Neural progenitor cell (in vitro differentiated cells): ENCODE measurements around the gene SDC1. TPM values are rescaled to one million over a fixed set of nuclear protein-coding genes. Genes with fewer than 3 reads are reported as not detected.
A peak's percentile ranks its signal among the peaks of the same experiment; 100 is the strongest.

Experiments
- DNase-seq: peaks from one replicate; pipeline ENCODE4 v3.0.0-alpha.2; 2016; ENCODE audit warnings: low spot score
- H2AFZ ChIP-seq: fragments of 200-600 bp; sonication (generic); replicated peaks from 2 replicates; pipeline ENCODE4 v1.6.1; 2016; ENCODE audit warnings: antibody characterized with exemption
- H3F3A ChIP-seq: fragments of 200-600 bp; sonication (generic); 2 replicates; pipeline ENCODE4 v1.6.1; 2016; ENCODE audit warnings: antibody characterized with exemption, low read depth
- H3K27ac ChIP-seq: fragments of 200-600 bp; sonication (generic); 2 replicates; pipeline ENCODE4 v1.5.1; 2016; ENCODE audit warnings: mild to moderate bottlenecking
- H3K27me3 ChIP-seq: fragments of 200-600 bp; sonication (generic); 2 replicates; pipeline ENCODE4 v1.6.1; 2016; ENCODE audit warnings: mild to moderate bottlenecking, moderate library complexity
- H3K36me3 ChIP-seq: fragments of 200-600 bp; sonication (generic); 2 replicates; pipeline ENCODE4 v1.5.1; 2016
- H3K4me1 ChIP-seq: fragments of 200-600 bp; sonication (generic); 2 replicates; pipeline ENCODE4 v1.6.1; 2016; ENCODE audit warnings: mixed run types
- H3K4me2 ChIP-seq: fragments of 200-600 bp; sonication (generic); 2 replicates; pipeline ENCODE4 v1.6.1; 2016
- H3K4me3 ChIP-seq: fragments of 200-600 bp; sonication (generic); 2 replicates; pipeline ENCODE4 v1.5.1; 2016
- H3K79me2 ChIP-seq: fragments of 200-600 bp; sonication (generic); 2 replicates; pipeline ENCODE4 v1.6.1; 2016; ENCODE audit warnings: low read depth
- H3K9ac ChIP-seq: fragments of 200-600 bp; sonication (generic); 2 replicates; pipeline ENCODE4 v1.6.1; 2016
- H3K9me3 ChIP-seq: fragments of 200-600 bp; sonication (generic); 2 replicates; pipeline ENCODE4 v1.5.1; 2016; ENCODE audit warnings: low read depth
- H4K20me1 ChIP-seq: fragments of 200-600 bp; sonication (generic); 2 replicates; pipeline ENCODE4 v1.6.1; 2016; ENCODE audit warnings: low read depth
- H3K27ac Mint-ChIP-seq: 3 replicates; pipeline ENCODE4 v1.8.0; 2021; ENCODE audit warnings: mixed read lengths
- H3K27me3 Mint-ChIP-seq: 2 replicates; pipeline ENCODE4 v1.8.0; 2022; ENCODE audit warnings: low read depth, mild to moderate bottlenecking, inconsistent platforms, moderate library complexity, mixed read lengths; ENCODE audit not compliant: insufficient read depth
- H3K36me3 Mint-ChIP-seq: 3 replicates; pipeline ENCODE4 v1.8.0; 2021; ENCODE audit warnings: mixed read lengths
- H3K4me1 Mint-ChIP-seq: 3 replicates; pipeline ENCODE4 v1.8.0; 2021; ENCODE audit warnings: mixed read lengths
- H3K4me3 Mint-ChIP-seq: 3 replicates; pipeline ENCODE4 v1.8.0; 2021; ENCODE audit warnings: mild to moderate bottlenecking, moderate library complexity, mixed read lengths
- H3K9me3 Mint-ChIP-seq: 3 replicates; pipeline ENCODE4 v1.8.0; 2020; ENCODE audit warnings: mixed read lengths
- EZH2 ChIP-seq: fragments of 200-600 bp; sonication (generic); IDR thresholded peaks from 2 replicates; pipeline ENCODE4 v1.6.1; 2017; ENCODE audit warnings: antibody characterized with exemption, mild to moderate bottlenecking, moderate library complexity
- EZH2phosphoT487 ChIP-seq: fragments of 200-600 bp; sonication (generic); IDR thresholded peaks from 2 replicates; pipeline ENCODE4 v1.6.1; 2017; ENCODE audit warnings: antibody characterized with exemption
- total RNA-seq: library from RNA; depleted of rRNA; stranded (reverse); fragments of >200 nt; gene quantifications from 2 replicates; pipeline ENCODE4 v1.2.3, GENCODE V29; 2015; ENCODE audit warnings: low replicate concordance
- TF ChIP-seq, protein P1 (sequence below): fragments of 200-600 bp; sonication (generic); IDR thresholded peaks from 2 replicates; pipeline ENCODE4 v1.5.1; 2017; ENCODE audit warnings: antibody characterized with exemption, mild to moderate bottlenecking

SDC1 gene
- total RNA-seq, 1 donor from 2014 or later = 27.5 TPM

- Histone ChIP-seq H3F3A (peaks cover 3% of the 10 kb centered on the region), H3K27me3 (no peaks in the 10 kb centered on the region), H3K27ac (no peak overlapping the region), H3K4me1 (peaks cover 24% of the 10 kb centered on the region), H3K9me3 (no peaks in the 10 kb centered on the region), H3K79me2 (peaks cover 94% of the 10 kb centered on the region), H3K4me3 (no peak overlapping the region), H2AFZ (no peak overlapping the region), H3K4me2 (no peak overlapping the region), H3K9ac (no peak overlapping the region), H4K20me1 (peaks cover 100% of the 10 kb centered on the region), H3K36me3 (no peaks in the 10 kb centered on the region)
- no peak overlapping the region for H3K27ac Mint-ChIP-seq
- no peak overlapping the region for H3K4me3 Mint-ChIP-seq
- peaks cover 4% of the 10 kb centered on the region for H3K36me3 Mint-ChIP-seq
- TF ChIP-seq, protein P1, sequence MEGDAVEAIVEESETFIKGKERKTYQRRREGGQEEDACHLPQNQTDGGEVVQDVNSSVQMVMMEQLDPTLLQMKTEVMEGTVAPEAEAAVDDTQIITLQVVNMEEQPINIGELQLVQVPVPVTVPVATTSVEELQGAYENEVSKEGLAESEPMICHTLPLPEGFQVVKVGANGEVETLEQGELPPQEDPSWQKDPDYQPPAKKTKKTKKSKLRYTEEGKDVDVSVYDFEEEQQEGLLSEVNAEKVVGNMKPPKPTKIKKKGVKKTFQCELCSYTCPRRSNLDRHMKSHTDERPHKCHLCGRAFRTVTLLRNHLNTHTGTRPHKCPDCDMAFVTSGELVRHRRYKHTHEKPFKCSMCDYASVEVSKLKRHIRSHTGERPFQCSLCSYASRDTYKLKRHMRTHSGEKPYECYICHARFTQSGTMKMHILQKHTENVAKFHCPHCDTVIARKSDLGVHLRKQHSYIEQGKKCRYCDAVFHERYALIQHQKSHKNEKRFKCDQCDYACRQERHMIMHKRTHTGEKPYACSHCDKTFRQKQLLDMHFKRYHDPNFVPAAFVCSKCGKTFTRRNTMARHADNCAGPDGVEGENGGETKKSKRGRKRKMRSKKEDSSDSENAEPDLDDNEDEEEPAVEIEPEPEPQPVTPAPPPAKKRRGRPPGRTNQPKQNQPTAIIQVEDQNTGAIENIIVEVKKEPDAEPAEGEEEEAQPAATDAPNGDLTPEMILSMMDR = no peak
- TF ChIP-seq EZH2phosphoT487 = no peak
- TF ChIP-seq EZH2 = no peak
- no peaks in the 10 kb centered on the region for H3K9me3 Mint-ChIP-seq
- peaks cover 41% of the 10 kb centered on the region for H3K4me1 Mint-ChIP-seq
- peaks cover 8% of the 10 kb centered on the region for H3K27me3 Mint-ChIP-seq
- no peak for DNase-seq
Observed at GRCh38 chr2:20216130-20217025, 8.6 kb downstream of the SDC1 start.

DNA sequence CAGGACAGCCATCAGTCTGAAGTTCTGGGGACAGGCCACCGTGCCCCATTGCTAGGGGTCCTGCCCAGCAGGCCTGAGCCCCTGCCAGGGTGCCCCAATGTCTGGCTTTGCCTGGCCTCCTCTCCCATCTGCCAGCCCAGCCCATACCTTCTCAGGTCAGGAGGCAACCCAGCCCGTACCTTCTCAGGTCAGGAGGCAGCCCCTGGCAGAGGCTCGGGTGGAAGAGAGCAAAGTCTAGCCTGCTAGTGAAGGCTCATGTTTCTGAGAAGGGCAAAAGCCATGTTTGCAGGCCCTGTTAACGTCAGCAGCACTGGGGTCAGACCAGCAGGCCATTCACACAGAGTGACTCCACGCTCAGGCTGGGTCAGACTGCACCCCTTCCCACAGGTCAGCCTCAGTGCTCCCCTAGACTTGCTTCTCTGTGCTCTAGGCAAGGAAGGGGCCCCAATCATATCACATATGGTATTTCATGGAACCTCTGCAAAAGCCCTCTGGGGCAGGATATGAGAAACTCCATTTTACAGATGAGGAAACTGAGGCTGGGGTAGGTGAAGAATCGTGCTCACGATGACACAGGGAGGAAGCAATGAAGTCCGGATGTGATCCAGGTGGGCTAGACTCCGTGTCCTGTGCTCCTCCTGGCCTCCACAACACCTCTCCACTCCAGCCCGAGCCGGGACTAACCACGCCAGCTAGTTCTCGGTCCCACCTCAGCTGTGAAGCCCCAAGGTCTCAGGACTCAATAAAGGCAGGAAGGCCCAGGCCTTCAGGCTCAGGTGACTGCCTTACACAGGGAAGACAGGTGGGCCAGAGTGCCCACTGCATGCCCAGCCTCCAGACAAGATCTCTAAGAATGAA is 9.5 kb downstream of the SDC1 start:
- peaks cover 8% of the 10 kb centered on the region for H3K27me3 Mint-ChIP-seq
- Histone ChIP-seq H3K9ac (no peak overlapping the region), H3K9me3 (no peaks in the 10 kb centered on the region), H4K20me1 (peaks cover 100% of the 10 kb centered on the region), H2AFZ (no peak overlapping the region), H3K36me3 (no peaks in the 10 kb centered on the region), H3K27me3 (no peaks in the 10 kb centered on the region), H3K4me3 (no peak overlapping the region), H3K4me2 (no peak overlapping the region), H3K27ac (no peak overlapping the region), H3F3A (peaks cover 3% of the 10 kb centered on the region), H3K4me1 (peaks cover 20% of the 10 kb centered on the region), H3K79me2 (peaks cover 94% of the 10 kb centered on the region)
- TF ChIP-seq, protein P1 = no peak
- TF ChIP-seq EZH2 (no peak), EZH2phosphoT487 (no peak)
- H3K4me3 Mint-ChIP-seq = no peak overlapping the region
- peaks cover 39% of the 10 kb centered on the region for H3K4me1 Mint-ChIP-seq
- H3K27ac Mint-ChIP-seq = peak overlapping the region; percentile 83
- no peaks in the 10 kb centered on the region for H3K9me3 Mint-ChIP-seq
- peaks cover 4% of the 10 kb centered on the region for H3K36me3 Mint-ChIP-seq
- no peak for DNase-seq

GRCh38 chr2:20214566-20215182 is 10.3 kb downstream of the SDC1 start:
- Histone ChIP-seq H3K4me1 (peaks cover 20% of the 10 kb centered on the region), H3K27me3 (no peaks in the 10 kb centered on the region), H3K4me2 (peak overlapping the region; percentile 18), H3K9me3 (no peaks in the 10 kb centered on the region), H3K27ac (no peak overlapping the region), H3K79me2 (peaks cover 94% of the 10 kb centered on the region), H4K20me1 (peaks cover 100% of the 10 kb centered on the region), H2AFZ (no peak overlapping the region), H3F3A (peaks cover 3% of the 10 kb centered on the region), H3K9ac (no peak overlapping the region), H3K36me3 (no peaks in the 10 kb centered on the region), H3K4me3 (no peak overlapping the region)
- Mint-ChIP-seq H3K4me3 (peak overlapping the region; percentile 41), H3K9me3 (no peaks in the 10 kb centered on the region), H3K4me1 (peaks cover 34% of the 10 kb centered on the region), H3K27me3 (peaks cover 8% of the 10 kb centered on the region), H3K27ac (peak overlapping the region; percentile 83), H3K36me3 (peaks cover 4% of the 10 kb centered on the region)
- TF ChIP-seq, protein P1 = no peak
- TF ChIP-seq EZH2phosphoT487 (no peak), EZH2 (no peak)
- peak; percentile 39 for DNase-seq
